OCI-LY1 (cell line): Measurements from ENCODE around the gene VCL.

ENCODE experiments used
- EZH2 ChIP-seq: fragments of 200-600 bp; sonication (generic), shearing (Covaris generic); IDR thresholded peaks from 2 replicates; pipeline ENCODE4 v1.8.0; 2017; ENCODE audit warnings: borderline replicate concordance, mixed run types, mild to moderate bottlenecking, antibody characterized with exemption, low read length, moderate library complexity, mixed read lengths
- TF ChIP-seq, protein P1 (sequence below): fragments of 200-600 bp; sonication (generic), shearing (Covaris generic); IDR thresholded peaks from 2 replicates; pipeline ENCODE4 v1.5.1; 2017; ENCODE audit warnings: mild to moderate bottlenecking, antibody characterized with exemption, low read length, moderate library complexity, mixed read lengths

DNA sequence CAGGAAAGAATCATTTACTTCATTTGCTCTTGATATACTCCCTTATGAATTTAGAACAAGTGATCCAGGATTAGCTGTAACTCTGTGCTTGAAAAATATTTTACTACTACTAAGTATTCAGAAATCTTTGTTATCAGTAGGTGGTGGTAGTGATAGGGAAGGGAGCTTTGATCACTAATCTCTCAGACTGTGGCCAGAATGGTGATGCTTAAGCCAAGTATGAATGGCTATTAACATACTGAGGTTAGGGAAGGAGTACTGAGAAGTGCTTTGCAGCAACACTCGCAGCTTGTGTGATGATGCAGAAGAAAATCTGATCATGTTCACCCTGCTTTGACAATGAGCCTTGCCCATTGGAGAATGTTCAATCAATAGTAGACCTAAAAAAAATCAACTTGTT lies 123.5 kb downstream of the VCL start:
- TF ChIP-seq, protein P1, sequence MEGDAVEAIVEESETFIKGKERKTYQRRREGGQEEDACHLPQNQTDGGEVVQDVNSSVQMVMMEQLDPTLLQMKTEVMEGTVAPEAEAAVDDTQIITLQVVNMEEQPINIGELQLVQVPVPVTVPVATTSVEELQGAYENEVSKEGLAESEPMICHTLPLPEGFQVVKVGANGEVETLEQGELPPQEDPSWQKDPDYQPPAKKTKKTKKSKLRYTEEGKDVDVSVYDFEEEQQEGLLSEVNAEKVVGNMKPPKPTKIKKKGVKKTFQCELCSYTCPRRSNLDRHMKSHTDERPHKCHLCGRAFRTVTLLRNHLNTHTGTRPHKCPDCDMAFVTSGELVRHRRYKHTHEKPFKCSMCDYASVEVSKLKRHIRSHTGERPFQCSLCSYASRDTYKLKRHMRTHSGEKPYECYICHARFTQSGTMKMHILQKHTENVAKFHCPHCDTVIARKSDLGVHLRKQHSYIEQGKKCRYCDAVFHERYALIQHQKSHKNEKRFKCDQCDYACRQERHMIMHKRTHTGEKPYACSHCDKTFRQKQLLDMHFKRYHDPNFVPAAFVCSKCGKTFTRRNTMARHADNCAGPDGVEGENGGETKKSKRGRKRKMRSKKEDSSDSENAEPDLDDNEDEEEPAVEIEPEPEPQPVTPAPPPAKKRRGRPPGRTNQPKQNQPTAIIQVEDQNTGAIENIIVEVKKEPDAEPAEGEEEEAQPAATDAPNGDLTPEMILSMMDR, result no peak
- TF ChIP-seq EZH2, result no peak
